ENCODE measurements around the gene NR1D1.

Gene NR1D1

DNA sequence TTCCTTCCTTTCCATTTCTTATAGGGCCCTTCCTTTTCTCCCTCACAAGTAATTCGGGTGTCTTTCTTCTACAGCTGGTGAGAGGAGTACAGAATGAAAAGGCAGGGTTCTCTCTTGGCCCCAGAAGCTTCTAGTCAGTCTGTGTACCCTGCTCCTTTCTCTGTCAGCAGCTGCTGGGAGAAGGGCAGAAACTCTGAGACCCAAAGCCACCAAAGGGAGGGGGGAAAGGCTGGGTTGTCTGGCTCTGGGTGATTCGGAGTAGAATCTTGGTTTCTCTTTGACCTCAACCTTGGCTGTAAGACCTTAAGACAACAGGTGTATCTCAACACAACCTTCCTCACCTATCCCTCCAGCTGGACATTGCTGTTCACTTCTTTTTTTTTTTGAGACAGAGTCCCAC, 3.3 kb upstream of the NR1D1 start:
- Histone ChIP-seq H3K9ac (ENCODE audit: low read depth in 1 of 2, low read length in 2 of 2) (peak overlapping the region; percentile 45 to 68), H3K4me1 (ENCODE audit: control insufficient read depth in 2 of 2, insufficient read depth in 2 of 2, low read length in 2 of 2) (peaks cover 80 to 81% of the 10 kb centered on the region in 2 donors), H3K27ac (ENCODE audit: low read depth in 2 of 2, low read length in 2 of 2) (peak overlapping the region; percentile 82 to 92), H3K4me3 (ENCODE audit: low read length in 2 of 2) (peak overlapping the region in 1 of 2 donors; percentile 8), H3K36me3 (ENCODE audit: control insufficient read depth in 2 of 2, insufficient read depth in 2 of 2, low read length in 2 of 2) (no peaks in the 10 kb centered on the region), H3K27me3 (ENCODE audit: control insufficient read depth in 2 of 2, insufficient read depth in 2 of 2, low read length in 2 of 2) (no peaks in the 10 kb centered on the region), H3K9me3 (ENCODE audit: control insufficient read depth in 2 of 2, low read length in 2 of 2) (no peaks in the 10 kb centered on the region)

DNA sequence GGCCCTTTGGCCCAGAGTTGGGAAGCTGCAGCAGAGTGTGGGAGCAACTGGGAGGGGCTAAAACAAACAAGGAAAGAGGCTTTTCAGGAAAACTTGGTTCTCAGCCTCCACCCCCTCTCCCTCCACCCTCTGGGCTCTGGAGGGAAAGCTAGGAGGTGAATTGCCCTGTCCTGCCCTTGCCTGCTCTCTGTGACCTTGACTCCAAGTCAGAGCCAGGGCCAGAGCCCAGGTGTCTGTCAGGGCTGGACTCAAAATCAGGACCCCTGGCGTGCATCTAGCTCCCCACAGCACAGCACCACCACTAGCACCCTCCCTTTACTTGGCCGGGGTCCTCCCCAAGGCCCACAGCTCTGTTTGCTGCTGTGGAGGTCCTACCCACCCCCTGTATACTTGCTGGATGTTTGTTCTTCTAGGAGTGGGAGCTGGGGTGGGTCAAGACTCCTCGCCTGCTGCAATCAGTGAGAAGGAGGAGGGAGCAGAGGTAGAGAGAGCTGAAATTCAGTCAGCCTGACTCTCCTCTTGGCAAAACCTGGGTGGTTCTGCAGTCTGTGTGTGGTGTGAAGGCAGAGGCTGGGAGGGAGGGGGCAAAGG, 2.8 kb upstream of the NR1D1 start:
- H3K4me1 ChIP-seq (ENCODE audit: control insufficient read depth in 2 of 2, insufficient read depth in 2 of 2, low read length in 2 of 2), result peaks cover 82% of the 10 kb centered on the region in 2 donors
- H3K27ac ChIP-seq (ENCODE audit: low read depth in 2 of 2, low read length in 2 of 2), result peak overlapping the region; percentile 82 to 92
- H3K36me3 ChIP-seq (ENCODE audit: control insufficient read depth in 2 of 2, insufficient read depth in 2 of 2, low read length in 2 of 2), result no peaks in the 10 kb centered on the region
- no peaks in the 10 kb centered on the region for H3K9me3 ChIP-seq (ENCODE audit: control insufficient read depth in 2 of 2, low read length in 2 of 2)
- H3K27me3 ChIP-seq (ENCODE audit: control insufficient read depth in 2 of 2, insufficient read depth in 2 of 2, low read length in 2 of 2), result no peaks in the 10 kb centered on the region
- peak overlapping the region; percentile 1 to 8 for H3K4me3 ChIP-seq (ENCODE audit: low read length in 2 of 2)
- peak overlapping the region; percentile 45 to 68 for H3K9ac ChIP-seq (ENCODE audit: low read depth in 1 of 2, low read length in 2 of 2)

DNA sequence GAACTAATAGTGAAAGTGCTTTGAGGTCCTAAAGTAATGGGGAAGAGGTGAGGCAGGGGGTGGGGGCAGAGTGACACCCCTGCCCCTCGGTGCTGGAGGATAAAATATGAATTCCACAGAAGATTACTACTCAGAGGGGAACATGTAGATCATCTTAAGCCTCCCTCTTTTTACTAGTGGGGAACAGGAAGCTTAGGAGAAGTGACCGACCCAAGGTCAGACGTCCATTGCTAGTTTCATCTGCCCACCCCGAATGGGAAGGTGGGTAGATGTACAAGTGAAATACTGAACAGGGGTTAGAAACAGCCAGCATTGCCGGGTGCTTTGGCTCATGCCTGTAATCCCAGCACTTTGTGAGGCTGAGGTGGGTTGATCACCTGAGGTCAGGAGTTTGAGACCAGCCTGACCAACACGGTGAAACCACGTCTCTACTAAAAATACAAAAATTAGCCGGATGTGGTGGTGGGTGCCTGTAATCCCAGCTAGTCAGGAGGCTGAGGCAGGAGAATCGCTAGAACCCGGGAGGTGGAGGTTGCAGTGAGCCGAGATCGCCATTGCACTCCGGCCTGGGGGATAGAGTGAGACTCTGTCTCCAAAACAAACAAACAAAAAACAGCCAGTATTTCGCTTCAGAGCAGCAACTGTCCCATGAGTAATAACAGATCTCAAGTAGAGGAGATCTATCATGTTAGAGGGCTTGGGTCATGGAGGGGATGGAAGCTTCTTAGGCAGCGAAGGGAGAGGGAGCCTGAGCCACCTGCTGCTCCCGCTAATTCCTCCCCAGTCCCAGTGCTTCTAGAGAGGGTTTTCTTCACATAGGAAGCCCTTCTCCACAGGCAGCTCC, 1.2 kb upstream of the NR1D1 start:
- H3K36me3 ChIP-seq (ENCODE audit: control insufficient read depth in 2 of 2, insufficient read depth in 2 of 2, low read length in 2 of 2), result peaks cover 8 to 9% of the 10 kb centered on the region in 2 donors
- H3K27me3 ChIP-seq (ENCODE audit: control insufficient read depth in 2 of 2, insufficient read depth in 2 of 2, low read length in 2 of 2), result no peaks in the 10 kb centered on the region
- peak overlapping the region; percentile 79 to 98 for H3K4me3 ChIP-seq (ENCODE audit: low read length in 2 of 2)
- H3K27ac ChIP-seq (ENCODE audit: low read depth in 2 of 2, low read length in 2 of 2), result peak overlapping the region; percentile 90 to 97
- H3K9ac ChIP-seq (ENCODE audit: low read depth in 1 of 2, low read length in 2 of 2), result peak overlapping the region; percentile 63 to 76
- peaks cover 85 to 86% of the 10 kb centered on the region in 2 donors for H3K4me1 ChIP-seq (ENCODE audit: control insufficient read depth in 2 of 2, insufficient read depth in 2 of 2, low read length in 2 of 2)
- no peaks in the 10 kb centered on the region for H3K9me3 ChIP-seq (ENCODE audit: control insufficient read depth in 2 of 2, low read length in 2 of 2)

GRCh38 chr17:40100669-40101366, 429 bp upstream of the NR1D1 start:
- H3K27ac ChIP-seq (ENCODE audit: low read depth in 2 of 2, low read length in 2 of 2), result peak overlapping the region; percentile 90 to 97
- H3K36me3 ChIP-seq (ENCODE audit: control insufficient read depth in 2 of 2, insufficient read depth in 2 of 2, low read length in 2 of 2), result peaks cover 15 to 16% of the 10 kb centered on the region in 2 donors
- peak overlapping the region; percentile 76 to 95 for H3K9ac ChIP-seq (ENCODE audit: low read depth in 1 of 2, low read length in 2 of 2)
- H3K27me3 ChIP-seq (ENCODE audit: control insufficient read depth in 2 of 2, insufficient read depth in 2 of 2, low read length in 2 of 2), result no peaks in the 10 kb centered on the region
- peak overlapping the region; percentile 79 to 98 for H3K4me3 ChIP-seq (ENCODE audit: low read length in 2 of 2)
- no peaks in the 10 kb centered on the region for H3K9me3 ChIP-seq (ENCODE audit: control insufficient read depth in 2 of 2, low read length in 2 of 2)
- peaks cover 81 to 86% of the 10 kb centered on the region in 2 donors for H3K4me1 ChIP-seq (ENCODE audit: control insufficient read depth in 2 of 2, insufficient read depth in 2 of 2, low read length in 2 of 2)

- H3K9me3 ChIP-seq (ENCODE audit: control insufficient read depth in 2 of 2, low read length in 2 of 2), result no peaks in the 10 kb centered on the region
- H3K27ac ChIP-seq (ENCODE audit: low read depth in 2 of 2, low read length in 2 of 2), result peak overlapping the region; percentile 90 to 97
- H3K4me3 ChIP-seq (ENCODE audit: low read length in 2 of 2), result peak overlapping the region; percentile 79 to 98
- H3K27me3 ChIP-seq (ENCODE audit: control insufficient read depth in 2 of 2, insufficient read depth in 2 of 2, low read length in 2 of 2), result no peaks in the 10 kb centered on the region
- H3K4me1 ChIP-seq (ENCODE audit: control insufficient read depth in 2 of 2, insufficient read depth in 2 of 2, low read length in 2 of 2), result peaks cover 79 to 83% of the 10 kb centered on the region in 2 donors
- H3K9ac ChIP-seq (ENCODE audit: low read depth in 1 of 2, low read length in 2 of 2), result peak overlapping the region; percentile 76 to 95
- peaks cover 22 to 23% of the 10 kb centered on the region in 2 donors for H3K36me3 ChIP-seq (ENCODE audit: control insufficient read depth in 2 of 2, insufficient read depth in 2 of 2, low read length in 2 of 2)
These were observed 570 bp downstream of the NR1D1 start for GRCh38 chr17:40099619-40100418.

GRCh38 chr17:40098846-40099618, 1.4 kb downstream of the NR1D1 start:
- H3K36me3 ChIP-seq (ENCODE audit: control insufficient read depth in 2 of 2, insufficient read depth in 2 of 2, low read length in 2 of 2), result peaks cover 27 to 30% of the 10 kb centered on the region in 2 donors
- no peaks in the 10 kb centered on the region for H3K9me3 ChIP-seq (ENCODE audit: control insufficient read depth in 2 of 2, low read length in 2 of 2)
- H3K27ac ChIP-seq (ENCODE audit: low read depth in 2 of 2, low read length in 2 of 2), result peak overlapping the region; percentile 90 to 97
- H3K4me1 ChIP-seq (ENCODE audit: control insufficient read depth in 2 of 2, insufficient read depth in 2 of 2, low read length in 2 of 2), result peaks cover 72 to 76% of the 10 kb centered on the region in 2 donors
- no peaks in the 10 kb centered on the region for H3K27me3 ChIP-seq (ENCODE audit: control insufficient read depth in 2 of 2, insufficient read depth in 2 of 2, low read length in 2 of 2)
- peak overlapping the region; percentile 76 to 95 for H3K9ac ChIP-seq (ENCODE audit: low read depth in 1 of 2, low read length in 2 of 2)
- peak overlapping the region; percentile 79 to 98 for H3K4me3 ChIP-seq (ENCODE audit: low read length in 2 of 2)

- peaks cover 64 to 68% of the 10 kb centered on the region in 2 donors for H3K4me1 ChIP-seq (ENCODE audit: control insufficient read depth in 2 of 2, insufficient read depth in 2 of 2, low read length in 2 of 2)
- H3K4me3 ChIP-seq (ENCODE audit: low read length in 2 of 2), result peak overlapping the region; percentile 53 to 60
- no peaks in the 10 kb centered on the region for H3K27me3 ChIP-seq (ENCODE audit: control insufficient read depth in 2 of 2, insufficient read depth in 2 of 2, low read length in 2 of 2)
- H3K9me3 ChIP-seq (ENCODE audit: control insufficient read depth in 2 of 2, low read length in 2 of 2), result no peaks in the 10 kb centered on the region
- peak overlapping the region; percentile 90 to 97 for H3K27ac ChIP-seq (ENCODE audit: low read depth in 2 of 2, low read length in 2 of 2)
- peak overlapping the region; percentile 67 to 86 for H3K9ac ChIP-seq (ENCODE audit: low read depth in 1 of 2, low read length in 2 of 2)
- peaks cover 35 to 39% of the 10 kb centered on the region in 2 donors for H3K36me3 ChIP-seq (ENCODE audit: control insufficient read depth in 2 of 2, insufficient read depth in 2 of 2, low read length in 2 of 2)
These were observed 2.2 kb downstream of the NR1D1 start for GRCh38 chr17:40097931-40098845.

DNA sequence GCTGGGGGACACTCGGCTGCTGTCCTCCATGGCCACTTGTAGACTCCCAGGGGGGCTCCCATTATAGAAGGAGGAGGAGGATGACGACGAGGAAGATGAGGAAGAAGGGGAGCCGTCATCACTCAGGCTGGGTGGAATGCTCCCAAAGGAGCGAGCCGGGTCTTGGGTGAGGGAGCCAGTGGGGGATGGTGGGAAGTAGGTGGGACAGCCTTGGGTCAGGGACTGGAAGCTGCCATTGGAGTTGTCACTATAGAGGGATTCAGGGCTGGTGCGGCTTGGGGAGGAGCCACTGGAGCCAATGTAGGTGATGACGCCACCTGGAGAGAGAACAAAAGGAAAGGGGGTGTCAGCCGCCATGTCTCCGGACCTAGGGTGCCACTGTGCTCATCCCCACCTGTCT, 3.3 kb downstream of the NR1D1 start:
- Histone ChIP-seq H3K9ac (ENCODE audit: low read depth in 1 of 2, low read length in 2 of 2) (peak overlapping the region in 1 of 2 donors; percentile 67), H3K4me3 (ENCODE audit: low read length in 2 of 2) (peak overlapping the region; percentile 53 to 60), H3K9me3 (ENCODE audit: control insufficient read depth in 2 of 2, low read length in 2 of 2) (no peaks in the 10 kb centered on the region), H3K36me3 (ENCODE audit: control insufficient read depth in 2 of 2, insufficient read depth in 2 of 2, low read length in 2 of 2) (peaks cover 37 to 43% of the 10 kb centered on the region in 2 donors), H3K27me3 (ENCODE audit: control insufficient read depth in 2 of 2, insufficient read depth in 2 of 2, low read length in 2 of 2) (no peaks in the 10 kb centered on the region), H3K4me1 (ENCODE audit: control insufficient read depth in 2 of 2, insufficient read depth in 2 of 2, low read length in 2 of 2) (peaks cover 58 to 63% of the 10 kb centered on the region in 2 donors), H3K27ac (ENCODE audit: low read depth in 2 of 2, low read length in 2 of 2) (peak overlapping the region; percentile 69 to 90)
